VCaP (cell line): ENCODE results near the gene SNTG2.
"Not testable (repeated sequence)": the region's sequence is repeated elsewhere in the genome, so short reads cannot be mapped to it uniquely, and the experiment has no call there.

ENCODE experiments used
- H3K27ac ChIP-seq: fragments of 450-650 bp; 2 replicates; pipeline ENCODE4 v1.5.1; 2017
- CTCF ChIP-seq: fragments of 450-650 bp; conservative IDR thresholded peaks from 2 replicates; pipeline ENCODE4 v1.5.1; 2017; ENCODE audit warnings: mild to moderate bottlenecking, moderate library complexity

Gene SNTG2

GRCh38 chr2:907706-908105, 42.9 kb upstream of the SNTG2 start:
- H3K27ac ChIP-seq, result no peak overlapping the region
- TF ChIP-seq CTCF, result no peak

GRCh38 chr2:908568-908967, 42.1 kb upstream of the SNTG2 start:
- TF ChIP-seq CTCF, result no peak
- no peak overlapping the region for H3K27ac ChIP-seq

- H3K27ac ChIP-seq, result not testable (repeated sequence)
Measured at GRCh38 chr2:909764-910379, 40.8 kb upstream of the SNTG2 start.

- TF ChIP-seq CTCF, result no peak
- H3K27ac ChIP-seq, result no peak overlapping the region
Measured at GRCh38 chr2:910698-911097, 40.0 kb upstream of the SNTG2 start.

- no peak for TF ChIP-seq CTCF
- H3K27ac ChIP-seq, result no peak overlapping the region
Measured at GRCh38 chr2:915979-916378, 34.7 kb upstream of the SNTG2 start.

- H3K27ac ChIP-seq, result no peak overlapping the region
- no peak for TF ChIP-seq CTCF
Measured at GRCh38 chr2:916935-917334, 33.7 kb upstream of the SNTG2 start.

GRCh38 chr2:919672-920071, 31.0 kb upstream of the SNTG2 start:
- no peak overlapping the region for H3K27ac ChIP-seq
- TF ChIP-seq CTCF, result no peak

- no peak for TF ChIP-seq CTCF
- H3K27ac ChIP-seq, result no peak overlapping the region
Measured at GRCh38 chr2:920573-920972, 30.1 kb upstream of the SNTG2 start.
